GM18526 (cell line): Measurements from ENCODE around the gene OTOF.

Experiments used
- POLR2A ChIP-seq: IDR thresholded peaks from 3 replicates; pipeline ENCODE4 v1.6.1; 2011; ENCODE audit not compliant: insufficient read length; ENCODE audit errors: extremely low read depth

The OTOF gene

GRCh38 chr2:26479131-26479788 is 1.3 kb upstream of the OTOF start:
- TF ChIP-seq POLR2A, result no peak

GRCh38 chr2:26478366-26478765 is 442 bp upstream of the OTOF start:
- no peak for TF ChIP-seq POLR2A

- no peak for TF ChIP-seq POLR2A
These were observed 606 bp downstream of the OTOF start for GRCh38 chr2:26477126-26477910.

- no peak for TF ChIP-seq POLR2A
These were observed 2.0 kb downstream of the OTOF start for GRCh38 chr2:26475832-26476501.

- TF ChIP-seq POLR2A, result no peak
These were observed 2.9 kb downstream of the OTOF start for GRCh38 chr2:26475037-26475436.

- TF ChIP-seq POLR2A, result no peak
These were observed 3.6 kb downstream of the OTOF start for GRCh38 chr2:26474261-26474785.

- TF ChIP-seq POLR2A, result no peak
These were observed 4.1 kb downstream of the OTOF start for GRCh38 chr2:26473796-26474195.

GRCh38 chr2:26472821-26473655 is 4.9 kb downstream of the OTOF start:
- no peak for TF ChIP-seq POLR2A

- no peak for TF ChIP-seq POLR2A
These were observed 5.9 kb downstream of the OTOF start for GRCh38 chr2:26471766-26472706.

GRCh38 chr2:26471289-26471688 is 6.6 kb downstream of the OTOF start:
- no peak for TF ChIP-seq POLR2A

- TF ChIP-seq POLR2A, result no peak
These were observed 7.2 kb downstream of the OTOF start for GRCh38 chr2:26470601-26471260.

GRCh38 chr2:26469955-26470354 is 8.0 kb downstream of the OTOF start:
- no peak for TF ChIP-seq POLR2A

- TF ChIP-seq POLR2A, result no peak
These were observed 8.7 kb downstream of the OTOF start for GRCh38 chr2:26469092-26469710.
